Stimulated activated CD8-positive, alpha-beta memory T cell treated with anti-CD3 and anti-CD28 coated beads, Interleukin-4, amount 100 ng/mL, for 1 hour (primary cell): ENCODE data around the gene SLC7A6.
A peak's percentile ranks its signal among the peaks of the same experiment; 100 is the strongest.
"Not testable (repeated sequence)": the region's sequence is repeated elsewhere in the genome, so short reads cannot be mapped to it uniquely, and the experiment has no call there.

Experiments used
- DNase-seq, 2 donors: peaks; one replicate each; pipeline ENCODE4 v3.0.0-alpha.2; 2020; ENCODE audit warnings: low read depth in 2 of 2, low spot score in 1 of 2

Gene SLC7A6

GRCh38 chr16:68281368-68282063 is 17.2 kb downstream of the SLC7A6 start:
- DNase-seq, result no peak

DNA sequence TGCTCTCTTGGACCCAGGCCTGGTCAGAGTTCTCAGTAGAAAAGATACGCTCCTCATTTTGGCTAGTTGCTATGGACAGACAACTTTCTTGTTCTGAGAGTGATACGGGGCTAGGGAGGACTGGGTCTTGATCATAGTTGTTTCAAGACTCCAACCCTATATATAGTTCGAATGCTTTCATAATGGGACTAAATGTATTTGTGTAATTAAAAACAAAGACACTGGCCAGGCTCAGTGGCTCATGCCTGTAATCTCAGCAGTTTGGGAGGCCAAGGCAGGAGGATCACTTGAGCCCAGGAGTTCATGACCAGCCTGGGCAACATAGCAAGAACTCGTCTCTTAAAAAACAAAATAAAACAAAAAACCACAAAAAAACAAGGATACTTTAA is 17.7 kb downstream of the SLC7A6 start:
- no peak for DNase-seq

DNA sequence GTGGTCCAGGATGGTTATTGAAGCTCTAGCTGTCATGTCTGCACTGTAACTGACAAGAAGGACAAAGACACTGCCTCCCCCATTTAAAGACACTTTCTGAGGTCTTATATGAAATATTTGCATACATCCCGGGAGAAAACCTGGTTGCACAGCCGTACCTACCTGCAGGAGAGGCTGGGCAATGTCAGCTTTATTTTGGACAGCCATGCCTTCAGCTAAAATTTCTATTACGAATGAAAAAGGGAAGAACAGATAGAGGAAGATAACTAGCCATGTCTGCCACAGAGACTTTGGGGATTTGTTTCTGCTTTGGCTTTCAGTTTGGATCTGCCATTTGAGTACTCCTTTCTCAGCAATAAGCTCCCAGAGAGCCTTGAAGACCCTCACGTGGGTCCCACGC is 19.0 kb downstream of the SLC7A6 start:
- DNase-seq, result no peak

DNA sequence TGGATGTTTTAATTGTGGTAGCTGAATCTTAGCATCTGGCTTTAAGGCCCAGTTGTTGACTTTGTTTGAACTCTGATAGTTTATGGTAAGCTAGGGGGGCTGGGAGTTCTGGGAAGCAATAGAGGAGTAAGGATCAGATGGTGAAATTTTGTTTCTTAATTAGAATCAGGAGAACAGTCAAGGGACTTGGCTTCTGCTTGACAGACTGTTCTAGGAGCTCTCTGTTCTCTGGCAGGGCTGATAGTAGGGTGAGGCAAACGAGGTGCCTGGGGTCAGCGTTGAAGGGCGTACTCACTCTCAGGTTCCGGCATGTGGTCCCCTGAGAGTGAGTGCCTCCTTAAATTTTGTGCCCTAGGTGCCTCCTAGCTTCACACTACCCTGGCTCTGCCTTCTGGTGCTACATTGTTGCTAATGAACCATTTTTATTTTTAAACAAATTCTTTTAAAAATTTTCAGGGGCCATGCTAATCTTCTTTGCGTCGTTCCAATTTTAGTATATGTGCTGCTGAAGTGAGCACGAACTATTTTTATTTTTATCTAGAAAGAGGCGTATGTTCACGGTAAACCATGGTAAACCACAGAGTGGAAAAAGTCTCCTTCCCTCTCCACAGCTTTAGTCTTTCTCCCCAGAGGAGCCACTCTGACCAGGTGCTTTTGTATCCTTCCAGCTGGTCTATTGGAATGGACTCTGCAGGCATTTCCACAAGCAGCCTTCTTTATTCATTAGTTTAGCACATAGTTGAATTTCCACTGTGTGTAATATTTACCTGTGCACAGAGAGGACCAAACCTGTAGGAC is 19.7 kb downstream of the SLC7A6 start:
- DNase-seq, result no peak

DNA sequence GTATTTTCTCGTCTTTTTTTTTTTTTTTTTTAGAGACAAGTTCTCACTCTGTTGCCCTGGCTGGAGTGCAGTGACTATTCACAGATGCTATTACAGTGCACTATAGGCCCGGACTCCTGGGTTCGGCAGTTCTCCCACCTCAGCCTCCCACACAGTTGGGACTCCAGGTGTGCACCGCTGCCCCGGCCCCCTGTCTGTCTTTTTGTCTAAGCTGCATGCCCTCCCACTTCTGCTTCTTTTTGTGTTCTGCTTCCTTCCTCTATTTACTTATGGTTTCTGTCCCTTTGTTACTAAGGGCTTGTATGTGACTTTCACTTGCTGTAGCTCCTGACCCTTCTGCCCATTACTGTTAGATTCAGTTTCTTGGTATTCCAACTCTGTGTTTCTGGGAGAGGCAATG is 20.5 kb downstream of the SLC7A6 start:
- no peak for DNase-seq

- DNase-seq, result no peak
Observed at GRCh38 chr16:68285683-68286082, 21.4 kb downstream of the SLC7A6 start.

GRCh38 chr16:68286153-68287074 is 22.1 kb downstream of the SLC7A6 start:
- no peak for DNase-seq

- no peak for DNase-seq
Observed at GRCh38 chr16:68287276-68288251, 23.2 kb downstream of the SLC7A6 start.

- DNase-seq, result no peak
Observed at GRCh38 chr16:68288252-68288650, 23.9 kb downstream of the SLC7A6 start.

- DNase-seq, result not testable (repeated sequence)
Observed at GRCh38 chr16:68288796-68289195, 24.5 kb downstream of the SLC7A6 start.

DNA sequence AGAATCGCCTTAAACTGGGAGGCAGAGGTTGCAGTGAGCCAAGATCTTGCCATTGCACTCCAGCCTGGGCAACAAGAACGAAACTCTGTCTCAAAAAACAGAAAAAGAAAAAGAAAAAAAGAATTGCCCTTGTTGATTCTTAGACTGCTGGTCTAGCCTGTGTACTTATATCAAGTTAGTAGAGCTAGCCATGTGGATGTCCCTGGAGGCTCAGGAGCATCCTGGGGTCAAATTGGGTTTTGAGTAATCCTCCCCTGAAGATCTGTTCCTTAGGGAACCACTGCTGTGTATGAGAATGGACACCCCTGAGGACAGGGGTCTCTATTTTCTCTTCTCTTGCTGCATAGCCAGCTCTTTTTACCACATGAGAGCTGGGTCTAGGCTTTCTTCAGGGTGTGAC is 24.9 kb downstream of the SLC7A6 start:
- no peak for DNase-seq

GRCh38 chr16:68289621-68290329 is 25.4 kb downstream of the SLC7A6 start:
- peak in 1 of 2 donors; percentile 31 for DNase-seq

DNA sequence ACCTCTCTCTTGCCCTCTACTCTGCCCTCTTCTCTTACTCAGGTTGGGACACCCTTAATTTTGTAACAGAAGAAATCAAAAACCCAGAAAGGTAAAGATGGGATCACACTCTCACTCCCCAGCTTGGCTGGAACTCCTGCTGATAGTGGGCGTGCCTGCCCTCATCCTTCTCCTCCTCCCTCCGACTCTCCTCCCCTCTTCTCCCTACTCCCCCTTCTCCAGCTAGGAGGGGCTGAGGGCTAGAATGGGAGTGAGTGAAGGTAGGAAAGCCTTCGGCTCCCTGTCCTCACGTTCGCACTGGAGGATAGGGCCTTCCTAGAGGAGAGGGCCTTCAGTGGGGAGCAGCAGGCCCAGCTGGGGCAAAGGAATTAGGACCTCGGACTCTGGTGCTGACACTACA is 26.1 kb downstream of the SLC7A6 start:
- DNase-seq, result no peak

DNA sequence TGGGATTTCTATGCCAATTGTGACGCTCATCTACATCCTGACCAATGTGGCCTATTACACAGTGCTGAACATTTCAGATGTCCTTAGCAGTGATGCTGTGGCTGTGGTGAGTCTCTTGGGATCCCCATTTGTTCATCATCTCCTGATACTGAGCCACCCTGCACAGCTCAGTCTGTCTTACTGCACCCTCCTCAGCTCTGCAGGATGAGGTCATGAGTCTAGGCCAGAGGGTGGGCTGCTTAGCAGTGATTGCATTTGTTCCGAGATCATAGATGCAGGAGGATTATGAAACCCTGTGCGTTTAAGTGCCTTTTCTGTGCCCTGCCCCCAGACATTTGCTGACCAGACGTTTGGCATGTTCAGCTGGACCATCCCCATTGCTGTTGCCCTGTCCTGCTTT is 26.9 kb downstream of the SLC7A6 start:
- no peak for DNase-seq

DNA sequence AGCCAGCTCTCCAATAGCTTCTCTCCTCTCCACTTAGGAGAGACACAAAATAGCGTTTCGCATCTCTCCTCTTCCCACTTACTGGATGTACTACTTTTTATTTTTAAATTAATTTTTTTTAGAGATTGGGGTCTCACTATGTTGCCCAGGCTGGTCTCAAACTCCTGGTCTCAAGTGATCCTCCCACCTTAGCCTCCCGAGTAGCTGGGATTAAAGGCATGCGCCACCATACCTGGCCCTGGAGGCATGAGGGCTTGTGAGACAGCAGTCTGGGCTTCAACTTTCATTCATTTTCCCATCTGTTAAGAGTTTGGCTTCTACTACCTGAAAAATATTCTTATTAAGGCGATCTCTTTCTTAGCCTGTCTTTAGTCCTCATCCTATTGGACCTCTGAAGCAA is 28.1 kb downstream of the SLC7A6 start:
- no peak for DNase-seq

- DNase-seq, result no peak
Observed at GRCh38 chr16:68296291-68296690, 32.0 kb downstream of the SLC7A6 start.

DNA sequence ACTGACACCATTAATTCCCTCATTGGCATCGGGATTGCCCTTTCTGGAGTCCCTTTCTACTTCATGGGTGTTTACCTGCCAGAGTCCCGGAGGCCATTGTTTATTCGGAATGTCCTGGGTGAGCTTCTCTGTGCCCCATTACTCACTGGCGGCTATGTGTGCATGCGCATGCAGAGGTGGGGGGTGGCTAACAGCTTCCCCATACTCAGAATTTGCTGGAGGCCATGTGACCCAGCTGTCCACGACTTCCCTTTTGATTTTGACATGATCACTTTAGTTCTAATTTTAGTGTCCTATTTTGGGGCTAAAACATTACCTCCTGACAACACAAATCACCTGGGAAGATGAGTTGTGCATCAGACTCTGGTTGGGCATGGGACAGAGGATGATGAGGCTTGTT is 32.4 kb downstream of the SLC7A6 start:
- DNase-seq, result no peak

GRCh38 chr16:68297908-68298307 is 33.6 kb downstream of the SLC7A6 start:
- no peak for DNase-seq

DNA sequence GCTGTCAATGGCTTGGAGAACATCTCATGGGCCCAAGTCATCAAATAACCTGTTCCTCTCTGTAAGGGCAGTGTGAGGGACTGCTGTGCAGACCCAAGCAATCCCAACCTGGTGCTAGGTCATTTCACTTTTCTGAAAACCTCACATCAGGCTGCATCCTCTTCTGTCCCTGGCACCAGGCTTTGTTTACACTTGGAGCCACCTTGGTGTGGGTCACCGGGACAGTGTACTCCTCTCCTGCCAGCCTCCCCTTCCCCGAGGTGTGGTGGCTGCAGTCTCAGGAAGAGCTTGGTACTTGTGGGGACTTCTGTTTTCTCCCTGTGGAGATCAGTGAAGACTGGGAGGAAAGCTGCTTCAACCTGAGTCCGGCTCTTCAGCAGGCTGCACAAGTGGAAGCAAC is 34.0 kb downstream of the SLC7A6 start:
- no peak for DNase-seq
